GM20000 (cell line): Measurements from ENCODE around the gene RRAS.

Experiments used
- DNase-seq: peaks from one replicate; pipeline ENCODE4 v3.0.0; 2012; ENCODE audit warnings: low spot score
- TF ChIP-seq, protein P1 (sequence below): IDR thresholded peaks from 2 replicates; pipeline ENCODE4 v1.5.1; 2012; ENCODE audit warnings: mild to moderate bottlenecking, control low read depth; ENCODE audit errors: extremely low read depth, missing control alignments

The RRAS gene

DNA sequence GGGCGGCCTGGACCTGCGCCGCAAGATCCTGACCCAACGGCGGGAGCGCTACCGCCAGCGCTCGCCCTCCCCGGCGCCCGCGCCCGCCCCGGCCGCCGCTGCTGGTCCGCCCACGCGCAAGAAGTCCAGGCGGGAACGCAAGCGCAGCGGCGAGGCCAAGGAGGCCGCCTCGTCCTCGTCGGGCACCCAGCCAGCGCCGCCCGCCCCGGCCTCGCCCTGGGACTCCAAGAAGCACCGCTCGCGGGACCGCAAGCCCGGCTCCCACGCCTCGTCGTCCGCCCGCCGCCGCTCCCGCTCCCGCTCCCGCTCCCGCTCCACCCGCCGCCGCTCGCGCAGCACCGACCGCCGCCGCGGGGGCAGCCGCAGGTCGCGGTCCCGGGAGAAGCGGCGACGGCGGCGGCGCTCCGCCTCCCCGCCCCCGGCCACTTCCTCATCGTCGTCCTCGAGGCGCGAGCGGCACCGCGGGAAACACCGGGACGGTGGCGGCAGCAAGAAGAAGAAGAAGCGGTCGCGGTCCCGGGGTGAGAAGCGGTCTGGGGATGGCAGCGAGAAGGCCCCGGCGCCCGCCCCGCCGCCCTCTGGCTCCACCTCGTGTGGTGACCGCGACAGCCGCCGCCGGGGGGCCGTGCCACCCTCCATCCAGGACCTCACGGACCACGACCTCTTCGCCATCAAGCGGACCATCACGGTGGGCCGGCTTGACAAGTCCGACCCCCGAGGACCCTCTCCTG lies 12.0 kb upstream of the RRAS start:
- DNase-seq: no peak
- TF ChIP-seq, protein P1, sequence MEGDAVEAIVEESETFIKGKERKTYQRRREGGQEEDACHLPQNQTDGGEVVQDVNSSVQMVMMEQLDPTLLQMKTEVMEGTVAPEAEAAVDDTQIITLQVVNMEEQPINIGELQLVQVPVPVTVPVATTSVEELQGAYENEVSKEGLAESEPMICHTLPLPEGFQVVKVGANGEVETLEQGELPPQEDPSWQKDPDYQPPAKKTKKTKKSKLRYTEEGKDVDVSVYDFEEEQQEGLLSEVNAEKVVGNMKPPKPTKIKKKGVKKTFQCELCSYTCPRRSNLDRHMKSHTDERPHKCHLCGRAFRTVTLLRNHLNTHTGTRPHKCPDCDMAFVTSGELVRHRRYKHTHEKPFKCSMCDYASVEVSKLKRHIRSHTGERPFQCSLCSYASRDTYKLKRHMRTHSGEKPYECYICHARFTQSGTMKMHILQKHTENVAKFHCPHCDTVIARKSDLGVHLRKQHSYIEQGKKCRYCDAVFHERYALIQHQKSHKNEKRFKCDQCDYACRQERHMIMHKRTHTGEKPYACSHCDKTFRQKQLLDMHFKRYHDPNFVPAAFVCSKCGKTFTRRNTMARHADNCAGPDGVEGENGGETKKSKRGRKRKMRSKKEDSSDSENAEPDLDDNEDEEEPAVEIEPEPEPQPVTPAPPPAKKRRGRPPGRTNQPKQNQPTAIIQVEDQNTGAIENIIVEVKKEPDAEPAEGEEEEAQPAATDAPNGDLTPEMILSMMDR: no peak

DNA sequence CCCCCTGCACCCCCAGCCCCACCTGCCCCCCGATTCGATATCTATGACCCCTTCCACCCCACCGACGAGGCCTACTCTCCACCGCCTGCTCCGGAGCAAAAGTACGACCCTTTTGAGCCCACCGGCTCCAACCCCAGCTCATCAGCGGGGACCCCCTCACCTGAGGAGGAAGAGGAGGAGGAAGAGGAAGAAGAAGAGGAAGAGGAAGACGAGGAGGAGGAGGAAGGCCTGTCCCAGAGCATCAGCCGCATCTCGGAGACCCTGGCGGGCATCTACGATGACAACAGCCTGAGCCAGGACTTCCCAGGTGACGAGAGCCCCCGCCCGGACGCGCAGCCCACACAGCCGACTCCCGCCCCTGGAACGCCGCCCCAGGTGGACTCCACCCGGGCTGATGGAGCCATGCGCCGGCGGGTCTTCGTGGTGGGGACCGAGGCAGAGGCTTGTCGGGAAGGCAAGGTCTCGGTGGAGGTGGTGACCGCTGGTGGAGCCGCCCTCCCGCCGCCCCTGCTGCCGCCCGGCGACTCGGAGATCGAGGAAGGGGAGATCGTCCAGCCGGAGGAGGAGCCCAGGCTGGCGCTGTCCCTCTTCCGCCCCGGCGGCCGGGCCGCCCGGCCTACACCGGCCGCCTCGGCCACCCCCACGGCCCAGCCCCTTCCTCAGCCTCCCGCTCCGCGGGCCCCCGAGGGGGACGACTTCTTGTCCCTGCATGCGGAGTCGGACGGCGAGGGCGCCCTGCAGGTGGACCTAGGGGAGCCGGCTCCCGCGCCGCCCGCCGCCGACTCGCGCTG lies 11.3 kb upstream of the RRAS start:
- TF ChIP-seq, protein P1: no peak
- DNase-seq: no peak

DNA sequence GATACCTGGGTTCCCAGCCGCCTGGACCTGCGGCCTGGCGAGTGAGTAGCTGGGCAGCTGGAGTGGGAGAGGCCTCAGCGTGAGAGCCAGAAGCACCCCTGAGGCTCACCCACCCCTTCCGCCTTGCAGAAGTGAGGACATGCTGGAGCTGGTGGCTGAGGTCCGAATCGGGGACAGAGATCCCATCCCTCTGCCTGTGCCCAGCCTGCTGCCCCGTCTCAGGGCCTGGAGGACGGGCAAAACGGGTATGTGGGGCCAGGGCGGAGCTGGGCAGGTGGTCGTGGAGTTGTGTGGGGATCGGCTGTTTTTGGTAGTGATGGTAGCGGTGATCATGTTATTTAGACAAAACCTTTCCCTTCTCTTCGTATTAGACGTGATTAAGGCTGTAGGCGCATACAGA lies 6.6 kb upstream of the RRAS start:
- no peak for DNase-seq
- TF ChIP-seq, protein P1: no peak

DNA sequence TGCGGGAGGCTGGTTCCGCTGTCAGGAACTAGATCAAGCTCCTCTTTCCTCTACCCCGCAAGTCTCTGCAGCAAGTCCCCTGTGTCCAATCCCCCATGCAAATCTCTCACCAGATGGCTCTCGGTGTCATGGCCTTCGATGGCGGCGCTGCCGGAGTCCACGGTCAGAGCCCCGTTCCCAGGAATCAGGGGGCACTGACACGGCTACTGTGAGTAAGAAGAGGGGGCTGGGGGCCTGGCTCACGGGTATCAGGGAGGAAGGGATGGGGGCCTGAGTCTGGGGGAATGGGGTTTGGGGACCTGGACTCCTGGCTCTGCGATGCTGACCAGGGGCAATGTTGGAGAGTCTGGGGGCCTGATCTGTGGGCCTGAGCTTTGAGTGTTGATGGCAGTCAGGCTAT lies 6.1 kb upstream of the RRAS start:
- TF ChIP-seq, protein P1: no peak
- DNase-seq: no peak

DNA sequence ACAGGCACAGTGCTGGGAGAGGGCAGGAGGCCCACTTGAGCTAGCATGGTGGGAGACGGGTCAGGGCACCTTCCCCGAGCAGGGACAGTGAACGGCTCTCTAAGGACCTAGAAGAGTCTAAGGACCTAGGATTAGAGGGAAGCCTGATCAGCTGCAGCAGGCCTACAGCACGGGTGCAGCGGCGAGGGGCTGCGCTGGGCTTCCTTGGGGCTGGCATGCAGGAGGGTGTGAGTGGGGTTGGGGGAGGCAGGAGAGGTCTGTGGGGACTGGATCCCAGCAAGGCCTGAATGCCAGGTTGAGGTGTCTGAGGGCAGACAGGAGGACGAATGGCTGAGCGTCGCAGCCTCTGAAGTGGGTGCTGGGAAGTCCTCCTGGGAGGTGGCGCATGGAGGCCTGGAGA lies 5.6 kb upstream of the RRAS start:
- DNase-seq: no peak
- TF ChIP-seq, protein P1: no peak

DNA sequence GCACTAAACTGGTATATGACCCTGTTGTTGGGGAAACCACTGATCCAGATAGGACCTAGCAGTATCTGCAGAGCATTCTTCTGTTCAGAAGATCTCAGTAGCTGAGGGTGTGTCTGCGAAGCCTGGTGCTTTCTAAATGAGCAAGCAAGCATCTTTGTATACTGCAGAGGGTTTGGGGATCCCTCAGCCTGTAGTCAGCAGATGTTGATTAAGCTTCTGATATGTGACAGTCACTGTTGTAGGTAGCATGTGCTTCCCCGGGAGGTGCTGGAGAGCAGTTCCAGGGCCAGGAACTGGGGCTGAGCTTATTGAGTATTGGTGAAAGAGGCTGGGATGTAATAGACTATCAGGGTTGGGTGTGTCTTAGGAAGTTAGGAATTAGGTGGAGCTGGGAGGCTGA lies 3.5 kb upstream of the RRAS start:
- DNase-seq: no peak
- TF ChIP-seq, protein P1: no peak

DNA sequence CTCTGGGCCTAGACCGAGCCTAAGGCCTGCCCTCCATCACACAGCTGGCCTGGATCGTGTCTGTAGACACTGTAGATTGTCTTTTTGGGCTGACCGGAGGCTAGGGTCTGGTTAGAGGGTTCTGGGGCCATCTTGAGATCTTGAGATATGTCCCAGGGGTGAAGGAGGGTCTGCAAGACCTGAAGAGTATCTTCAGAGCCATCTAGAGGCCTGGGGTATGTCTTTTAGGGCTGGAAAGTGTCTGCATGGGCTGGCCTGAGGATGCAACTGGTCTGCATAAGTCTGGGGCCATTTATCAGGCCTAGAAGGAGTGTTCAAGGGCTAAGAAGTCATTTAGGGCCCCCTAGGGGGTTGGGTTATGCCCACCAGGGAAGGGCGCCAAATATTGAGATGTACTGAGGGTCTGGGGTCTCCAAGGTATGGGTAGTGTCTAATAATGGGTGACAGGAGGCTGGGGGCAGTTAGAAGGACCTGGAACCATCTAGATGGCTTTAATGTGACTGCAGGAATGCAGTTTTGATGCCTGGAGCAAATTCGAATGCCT lies 2.6 kb upstream of the RRAS start:
- TF ChIP-seq, protein P1: no peak
- DNase-seq: no peak
